Panc1 (cell line): ENCODE measurements around the gene ELMO1. TPM values are rescaled to one million over a fixed set of nuclear protein-coding genes. Genes with fewer than 3 reads are reported as not detected.

Source experiments
- ATAC-seq: fragments of 200-7000 bp; cut with Tn5 transposase; 2 replicates; pipeline ENCODE4 v1.9.1; 2020; ENCODE audit warnings: mild to moderate bottlenecking, moderate library complexity
- BruUV-seq: library from RNA; stranded (reverse); fragments of 400-500 nt; replicated peaks from 2 replicates; lab custom pipeline; 2021; lab: Mats Ljungman, UMichigan
- CTCF ChIA-PET: fragments of 300-600 bp; sonication (Branson Sonifier 250); formaldehyde crosslinking; loops from one replicate; lab custom pipeline; 2022; ENCODE audit warnings: antibody characterized with exemption; lab: Charles Lee
- POLR2A ChIA-PET: fragments of 300-600 bp; sonication (Branson Sonifier 250); formaldehyde crosslinking; loops from one replicate; lab custom pipeline; 2022; ENCODE audit warnings: antibody characterized with exemption; lab: Charles Lee
- DNase-seq: peaks from one replicate; pipeline ENCODE4 v3.0.0-alpha.2; 2010; ENCODE audit warnings: low read depth, low spot score
- H3K27ac ChIP-seq: 2 replicates; pipeline ENCODE4 v1.5.1; 2011; ENCODE audit warnings: mild to moderate bottlenecking, low read length, inconsistent platforms
- H3K27me3 ChIP-seq: fragments of 200-500 bp; sonication (Bioruptor generic); 2 replicates; pipeline ENCODE4 v1.6.0; 2014; ENCODE audit warnings: low read length, inconsistent platforms; ENCODE audit not compliant: control insufficient read depth, insufficient read depth
- H3K36me3 ChIP-seq: fragments of 200-500 bp; sonication (Bioruptor generic); 2 replicates; pipeline ENCODE4 v1.5.1; 2014; ENCODE audit warnings: inconsistent platforms, mild to moderate bottlenecking, low read length, moderate library complexity; ENCODE audit not compliant: control insufficient read depth, insufficient read depth
- H3K4me1 ChIP-seq: 2 replicates; pipeline ENCODE4 v1.5.1; 2011; ENCODE audit warnings: inconsistent platforms, mild to moderate bottlenecking, low read length, moderate library complexity; ENCODE audit not compliant: control insufficient read depth, insufficient read depth
- H3K4me3 ChIP-seq, 2 experiments: 2 replicates each; pipeline ENCODE4 v1.5.1; 2011 to 2012; ENCODE audit warnings: low read depth in 2 of 2, low read length in 2 of 2, mild to moderate bottlenecking in 2 of 2, inconsistent platforms in 1 of 2, moderate library complexity in 1 of 2
- H3K9me3 ChIP-seq: fragments of 200-500 bp; sonication (Bioruptor generic); 2 replicates; pipeline ENCODE4 v1.5.1; 2014; ENCODE audit warnings: low read depth, mild to moderate bottlenecking, inconsistent platforms, low read length, moderate library complexity; ENCODE audit not compliant: control insufficient read depth, insufficient read depth
- POLR2AphosphoS5 ChIP-seq: IDR thresholded peaks from 2 replicates; pipeline ENCODE4 v1.6.1; 2012; ENCODE audit warnings: mild to moderate bottlenecking, low read depth, low read length, moderate library complexity
- SIN3A ChIP-seq: IDR thresholded peaks from 2 replicates; pipeline ENCODE4 v1.6.1; 2012; ENCODE audit warnings: low read depth, mild to moderate bottlenecking, low read length, moderate library complexity, borderline replicate concordance; ENCODE audit not compliant: insufficient read depth
- TCF7L2 ChIP-seq: IDR thresholded peaks from 2 replicates; pipeline ENCODE4 v1.6.1; 2011; ENCODE audit warnings: mild to moderate bottlenecking, low read depth, low read length, inconsistent platforms
- in situ Hi-C: cut with HindIII; loops from 2 replicates; pipeline ENCODE4 v1.10.0; 2016; ENCODE audit warnings: low sequenced_read_pairs, low pct_unique_long_range_greater_than_20kb
- intact Hi-C: fragments of 100-400 bp; cut with micrococcal nuclease; formaldehyde crosslinking; loops from one replicate; pipeline ENCODE4 v1.10.0; 2022; ENCODE audit not compliant: unreplicated experiment
- total RNA-seq: library from RNA; stranded (reverse); gene quantifications from one replicate; pipeline ENCODE4 v1.2.1, GENCODE V29; 2021; ENCODE audit not compliant: unreplicated experiment
- TF ChIP-seq, protein P1 (sequence below): fragments of 450-650 bp; IDR thresholded peaks from 2 replicates; pipeline ENCODE4 v1.5.1; 2017; ENCODE audit warnings: mild to moderate bottlenecking
- TF ChIP-seq, protein P2 (sequence below), 2 experiments: IDR thresholded peaks; 2 replicates each; pipeline ENCODE4 v1.6.1; 2011 to 2012; ENCODE audit warnings: low read depth in 2 of 2, control low read depth in 1 of 2, low read length in 1 of 2, mild to moderate bottlenecking in 1 of 2, moderate library complexity in 1 of 2; ENCODE audit not compliant: insufficient read depth in 1 of 2

ELMO1 gene
- total RNA-seq, 1 experiment from 2014 or later = 0.80 TPM

- intact Hi-C loops = no loop called here
- TF ChIP-seq, protein P1, sequence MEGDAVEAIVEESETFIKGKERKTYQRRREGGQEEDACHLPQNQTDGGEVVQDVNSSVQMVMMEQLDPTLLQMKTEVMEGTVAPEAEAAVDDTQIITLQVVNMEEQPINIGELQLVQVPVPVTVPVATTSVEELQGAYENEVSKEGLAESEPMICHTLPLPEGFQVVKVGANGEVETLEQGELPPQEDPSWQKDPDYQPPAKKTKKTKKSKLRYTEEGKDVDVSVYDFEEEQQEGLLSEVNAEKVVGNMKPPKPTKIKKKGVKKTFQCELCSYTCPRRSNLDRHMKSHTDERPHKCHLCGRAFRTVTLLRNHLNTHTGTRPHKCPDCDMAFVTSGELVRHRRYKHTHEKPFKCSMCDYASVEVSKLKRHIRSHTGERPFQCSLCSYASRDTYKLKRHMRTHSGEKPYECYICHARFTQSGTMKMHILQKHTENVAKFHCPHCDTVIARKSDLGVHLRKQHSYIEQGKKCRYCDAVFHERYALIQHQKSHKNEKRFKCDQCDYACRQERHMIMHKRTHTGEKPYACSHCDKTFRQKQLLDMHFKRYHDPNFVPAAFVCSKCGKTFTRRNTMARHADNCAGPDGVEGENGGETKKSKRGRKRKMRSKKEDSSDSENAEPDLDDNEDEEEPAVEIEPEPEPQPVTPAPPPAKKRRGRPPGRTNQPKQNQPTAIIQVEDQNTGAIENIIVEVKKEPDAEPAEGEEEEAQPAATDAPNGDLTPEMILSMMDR = no peak
- TF ChIP-seq SIN3A = no peak
- no peak for TF ChIP-seq POLR2AphosphoS5
- TF ChIP-seq, protein P2, sequence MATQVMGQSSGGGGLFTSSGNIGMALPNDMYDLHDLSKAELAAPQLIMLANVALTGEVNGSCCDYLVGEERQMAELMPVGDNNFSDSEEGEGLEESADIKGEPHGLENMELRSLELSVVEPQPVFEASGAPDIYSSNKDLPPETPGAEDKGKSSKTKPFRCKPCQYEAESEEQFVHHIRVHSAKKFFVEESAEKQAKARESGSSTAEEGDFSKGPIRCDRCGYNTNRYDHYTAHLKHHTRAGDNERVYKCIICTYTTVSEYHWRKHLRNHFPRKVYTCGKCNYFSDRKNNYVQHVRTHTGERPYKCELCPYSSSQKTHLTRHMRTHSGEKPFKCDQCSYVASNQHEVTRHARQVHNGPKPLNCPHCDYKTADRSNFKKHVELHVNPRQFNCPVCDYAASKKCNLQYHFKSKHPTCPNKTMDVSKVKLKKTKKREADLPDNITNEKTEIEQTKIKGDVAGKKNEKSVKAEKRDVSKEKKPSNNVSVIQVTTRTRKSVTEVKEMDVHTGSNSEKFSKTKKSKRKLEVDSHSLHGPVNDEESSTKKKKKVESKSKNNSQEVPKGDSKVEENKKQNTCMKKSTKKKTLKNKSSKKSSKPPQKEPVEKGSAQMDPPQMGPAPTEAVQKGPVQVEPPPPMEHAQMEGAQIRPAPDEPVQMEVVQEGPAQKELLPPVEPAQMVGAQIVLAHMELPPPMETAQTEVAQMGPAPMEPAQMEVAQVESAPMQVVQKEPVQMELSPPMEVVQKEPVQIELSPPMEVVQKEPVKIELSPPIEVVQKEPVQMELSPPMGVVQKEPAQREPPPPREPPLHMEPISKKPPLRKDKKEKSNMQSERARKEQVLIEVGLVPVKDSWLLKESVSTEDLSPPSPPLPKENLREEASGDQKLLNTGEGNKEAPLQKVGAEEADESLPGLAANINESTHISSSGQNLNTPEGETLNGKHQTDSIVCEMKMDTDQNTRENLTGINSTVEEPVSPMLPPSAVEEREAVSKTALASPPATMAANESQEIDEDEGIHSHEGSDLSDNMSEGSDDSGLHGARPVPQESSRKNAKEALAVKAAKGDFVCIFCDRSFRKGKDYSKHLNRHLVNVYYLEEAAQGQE (IDR thresholded peaks at IDR 0.05; ENCODE audit: insufficient read depth in 1 of 2, low read depth in 2 of 2, low read length in 1 of 2) = no peak
- TF ChIP-seq TCF7L2 = no peak
- peaks cover 4% of the 10 kb centered on the region; the same call in 1 of the 2 replicates for H3K9me3 ChIP-seq
- ATAC-seq (no peak), DNase-seq (no peak)
- CTCF ChIA-PET = no interaction called here
- no peak overlapping the region for H3K4me3 ChIP-seq
- no TSS peak for BruUV-seq
- POLR2A ChIA-PET = no interaction called here
- peaks cover 7% of the 10 kb centered on the region for H3K4me1 ChIP-seq
- no peaks in the 10 kb centered on the region for H3K36me3 ChIP-seq
- no peaks in the 10 kb centered on the region for H3K27me3 ChIP-seq
- in situ Hi-C loops = loop anchor here (25.0 kb wide), 1 partner anchor 700 kb away; no protein-coding TSS in a partner anchor
- H3K27ac ChIP-seq = no peak overlapping the region
Observed at GRCh38 chr7:37187179-37187578, 261.5 kb downstream of the ELMO1 start.

GRCh38 chr7:37186753-37187152 lies 261.9 kb downstream of the ELMO1 start:
- Histone ChIP-seq H3K36me3 (no peaks in the 10 kb centered on the region), H3K4me3 (no peak overlapping the region), H3K27ac (no peak overlapping the region), H3K4me1 (peaks cover 11% of the 10 kb centered on the region), H3K27me3 (no peaks in the 10 kb centered on the region), H3K9me3 (peaks cover 4% of the 10 kb centered on the region; the same call in 1 of the 2 replicates)
- DNase-seq = no peak
- intact Hi-C loops (no loop called here), in situ Hi-C loops (loop anchor here (25.0 kb wide), 1 partner anchor 699 kb away; no protein-coding TSS in a partner anchor)
- TF ChIP-seq, protein P1 = no peak
- TF ChIP-seq TCF7L2 (no peak), POLR2AphosphoS5 (no peak), SIN3A (no peak)
- TF ChIP-seq, protein P2 (IDR thresholded peaks at IDR 0.05; ENCODE audit: insufficient read depth in 1 of 2, low read depth in 2 of 2, low read length in 1 of 2) = no peak
- no peak for ATAC-seq
- POLR2A ChIA-PET = no interaction called here
- no TSS peak for BruUV-seq
- CTCF ChIA-PET = no interaction called here
